Measurements from ENCODE around the gene FRMD5. TPM values are rescaled to one million over a fixed set of nuclear protein-coding genes. Genes with fewer than 3 reads are reported as not detected.
A peak's percentile ranks its signal among the peaks of the same experiment; 100 is the strongest.

FRMD5 gene
- total and polyA plus RNA-seq, 2 donors (not counting 1 experiment from before 2014, with no cell fraction given) = 1.9 to 4.3 TPM

GRCh38 chr15:44092221-44092620 lies 102.8 kb downstream of the FRMD5 start:
- no peak overlapping the region for H3K4me2 ChIP-seq (ENCODE audit: extremely low read depth, insufficient read depth, low read length)

GRCh38 chr15:44087578-44088465 lies 107.2 kb downstream of the FRMD5 start:
- Histone ChIP-seq H4K20me1 (ENCODE audit: control insufficient read depth, extremely low read depth, insufficient read depth, low read length) (no peaks in the 10 kb centered on the region), H3K27ac (ENCODE audit: insufficient read depth, low read length) (no peak overlapping the region), H3K27me3 (ENCODE audit: control insufficient read depth, insufficient read depth, low read length) (no peaks in the 10 kb centered on the region), H3K4me3 (replicated peaks in 1 of 4; ENCODE audit: control extremely low read depth in 1 of 4, insufficient read depth in 1 of 4, low read depth in 3 of 4, low read length in 4 of 4) (no peak overlapping the region), H2AFZ (ENCODE audit: low read length) (no peak overlapping the region), H3K36me3 (ENCODE audit: control insufficient read depth, insufficient read depth, low read length) (no peaks in the 10 kb centered on the region), H3K9ac (ENCODE audit: insufficient read depth, low read length) (no peak overlapping the region), H3K79me2 (ENCODE audit: control insufficient read depth, insufficient read depth, low read length) (no peaks in the 10 kb centered on the region), H3K9me3 (ENCODE audit: control insufficient read depth, insufficient read depth, low read depth, low read length) (no peaks in the 10 kb centered on the region), H3K4me2 (ENCODE audit: extremely low read depth, insufficient read depth, low read length) (no peak overlapping the region), H3K4me1 (ENCODE audit: control insufficient read depth, extremely low read depth, insufficient read depth, low read length) (peaks cover 8% of the 10 kb centered on the region)
- DNase-seq (ENCODE audit: low read depth in 2 of 2) = peak; percentile 88 to 94
- no peak for TF ChIP-seq EZH2 (IDR thresholded peaks at IDR 0.05; ENCODE audit: low read length, missing control alignments)
- TF ChIP-seq CTCF (conservative IDR thresholded peaks at IDR 0.05 in 1 of 2, IDR thresholded peaks at IDR 0.05 in 1 of 2; ENCODE audit: low read depth in 1 of 2, low read length in 2 of 2) = no peak

More at GRCh38 chr15:44092221-44092620, 102.8 kb downstream of the FRMD5 start:
- no peaks in the 10 kb centered on the region for H3K79me2 ChIP-seq (ENCODE audit: control insufficient read depth, insufficient read depth, low read length)
- H3K27ac ChIP-seq (ENCODE audit: insufficient read depth, low read length) = no peak overlapping the region
- H3K9me3 ChIP-seq (ENCODE audit: control insufficient read depth, insufficient read depth, low read depth, low read length) = no peaks in the 10 kb centered on the region
- H3K27me3 ChIP-seq (ENCODE audit: control insufficient read depth, insufficient read depth, low read length) = no peaks in the 10 kb centered on the region
- no peaks in the 10 kb centered on the region for H4K20me1 ChIP-seq (ENCODE audit: control insufficient read depth, extremely low read depth, insufficient read depth, low read length)
- H3K4me1 ChIP-seq (ENCODE audit: control insufficient read depth, extremely low read depth, insufficient read depth, low read length) = peaks cover 8% of the 10 kb centered on the region
- peak; percentile 58 to 88 for DNase-seq (ENCODE audit: low read depth in 2 of 2)
- H2AFZ ChIP-seq (ENCODE audit: low read length) = no peak overlapping the region
- no peak for TF ChIP-seq EZH2 (IDR thresholded peaks at IDR 0.05; ENCODE audit: low read length, missing control alignments)
- no peak for TF ChIP-seq CTCF (conservative IDR thresholded peaks at IDR 0.05 in 1 of 2, IDR thresholded peaks at IDR 0.05 in 1 of 2; ENCODE audit: low read depth in 1 of 2, low read length in 2 of 2)
- H3K9ac ChIP-seq (ENCODE audit: insufficient read depth, low read length) = no peak overlapping the region
- no peaks in the 10 kb centered on the region for H3K36me3 ChIP-seq (ENCODE audit: control insufficient read depth, insufficient read depth, low read length)
- no peak overlapping the region for H3K4me3 ChIP-seq (replicated peaks in 1 of 4; ENCODE audit: control extremely low read depth in 1 of 4, insufficient read depth in 1 of 4, low read depth in 3 of 4, low read length in 4 of 4)

DNA sequence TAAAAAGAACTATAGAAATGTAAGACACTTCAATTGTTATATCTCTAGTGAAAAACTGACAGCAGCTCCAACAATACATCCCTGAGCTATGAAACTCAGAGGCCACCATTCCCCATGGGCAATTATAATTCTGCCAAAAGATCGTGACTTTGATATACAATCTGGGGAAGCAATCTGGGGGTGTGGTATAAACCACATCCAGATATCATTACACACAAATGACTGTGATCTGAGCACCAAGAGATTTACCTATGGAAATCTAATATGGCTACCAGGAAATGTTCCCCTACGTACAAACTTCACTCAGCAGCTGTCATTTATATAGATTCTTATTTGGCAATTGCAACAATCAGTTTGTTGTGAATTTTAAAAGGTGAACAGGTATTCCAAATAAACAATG lies 110.3 kb downstream of the FRMD5 start:
- Histone ChIP-seq H3K4me3 (replicated peaks in 1 of 4; ENCODE audit: control extremely low read depth in 1 of 4, insufficient read depth in 1 of 4, low read depth in 3 of 4, low read length in 4 of 4) (no peak overlapping the region), H3K9me3 (ENCODE audit: control insufficient read depth, insufficient read depth, low read depth, low read length) (no peaks in the 10 kb centered on the region), H3K4me1 (ENCODE audit: control insufficient read depth, extremely low read depth, insufficient read depth, low read length) (peaks cover 5% of the 10 kb centered on the region), H4K20me1 (ENCODE audit: control insufficient read depth, extremely low read depth, insufficient read depth, low read length) (no peaks in the 10 kb centered on the region), H3K9ac (ENCODE audit: insufficient read depth, low read length) (no peak overlapping the region), H3K79me2 (ENCODE audit: control insufficient read depth, insufficient read depth, low read length) (no peaks in the 10 kb centered on the region), H3K4me2 (ENCODE audit: extremely low read depth, insufficient read depth, low read length) (no peak overlapping the region), H3K27me3 (ENCODE audit: control insufficient read depth, insufficient read depth, low read length) (no peaks in the 10 kb centered on the region), H3K27ac (ENCODE audit: insufficient read depth, low read length) (no peak overlapping the region), H3K36me3 (ENCODE audit: control insufficient read depth, insufficient read depth, low read length) (no peaks in the 10 kb centered on the region), H2AFZ (ENCODE audit: low read length) (no peak overlapping the region)
- TF ChIP-seq CTCF (conservative IDR thresholded peaks at IDR 0.05 in 1 of 2, IDR thresholded peaks at IDR 0.05 in 1 of 2; ENCODE audit: low read depth in 1 of 2, low read length in 2 of 2) (no peak), EZH2 (IDR thresholded peaks at IDR 0.05; ENCODE audit: low read length, missing control alignments) (no peak)
- peak in 1 of 2 donors; percentile 19 for DNase-seq (ENCODE audit: low read depth in 2 of 2)

All from fibroblast of lung (primary cell).